ENCODE results near the gene CRIM1. TPM values are rescaled to one million over a fixed set of nuclear protein-coding genes. Genes with fewer than 3 reads are reported as not detected.
A peak's percentile ranks its signal among the peaks of the same experiment; 100 is the strongest.

CRIM1 gene
- total RNA-seq, 4 donors from 2014 or later: 179 to 229 (median 188) TPM

GRCh38 chr2:36356990-36357846, 1.6 kb downstream of the CRIM1 start:
- Histone ChIP-seq H3K27me3 (no peaks in the 10 kb centered on the region), H3K4me3 (peak overlapping the region; percentile 64 to 93 (median 79)), H3K9me3 (no peaks in the 10 kb centered on the region), H3K27ac (peak overlapping the region; percentile 51 to 94 (median 84)), H3K36me3 (no peaks in the 10 kb centered on the region), H3K4me1 (peaks cover 0 to 70% (median 23%) of the 10 kb centered on the region in 4 donors)
- WGBS, 2 donors: 1% methylated on average over 43 to 48 of the region's 53 CpGs
- peak in 1 of 2 donors; percentile 13 for TF ChIP-seq EP300 (IDR thresholded peaks at IDR 0.05)
- TF ChIP-seq CTCF (IDR thresholded peaks at IDR 0.05): no peak
- peak in 1 of 2 donors; percentile 21 for TF ChIP-seq POLR2A (IDR thresholded peaks at IDR 0.05)
- DNase-seq (ENCODE audit: low spot score in 2 of 2): peak in 1 of 2 donors; percentile 36

- peak in 1 of 2 donors; percentile 37 for DNase-seq (ENCODE audit: low spot score in 2 of 2)
- Histone ChIP-seq H3K27ac (peak overlapping the region; percentile 51 to 94 (median 84)), H3K4me1 (peaks cover 0 to 70% (median 23%) of the 10 kb centered on the region in 4 donors), H3K27me3 (no peaks in the 10 kb centered on the region), H3K9me3 (no peaks in the 10 kb centered on the region), H3K4me3 (peak overlapping the region; percentile 64 to 93 (median 79)), H3K36me3 (no peaks in the 10 kb centered on the region)
- TF ChIP-seq CTCF (IDR thresholded peaks at IDR 0.05) (peak; percentile 35 to 65 (median 54)), EP300 (IDR thresholded peaks at IDR 0.05) (no peak), POLR2A (IDR thresholded peaks at IDR 0.05) (no peak)
- WGBS, 2 donors: 8 to 11% methylated on average over 9 of the region's 9 CpGs
Observed at GRCh38 chr2:36357847-36358659, 2.5 kb downstream of the CRIM1 start.

- H3K27ac ChIP-seq: peak overlapping the region in 2 of 4 donors; percentile 92 to 94
- no peak for TF ChIP-seq EP300 (IDR thresholded peaks at IDR 0.05)
- peak in 4 of 5 experiments; percentile 11 to 26 (median 18) for TF ChIP-seq CTCF (IDR thresholded peaks at IDR 0.05)
- H3K4me1 ChIP-seq: peaks cover 0 to 70% (median 22%) of the 10 kb centered on the region in 4 donors
- 29 to 31% methylated on average over 5 of the region's 5 CpGs for WGBS, 2 donors
- H3K4me3 ChIP-seq: peak overlapping the region in 2 of 4 donors; percentile 64 to 73
- no peaks in the 10 kb centered on the region for H3K27me3 ChIP-seq
- no peaks in the 10 kb centered on the region for H3K36me3 ChIP-seq
- H3K9me3 ChIP-seq: no peaks in the 10 kb centered on the region
- DNase-seq (ENCODE audit: low spot score in 2 of 2): no peak
Observed at GRCh38 chr2:36359067-36359466, 3.5 kb downstream of the CRIM1 start.

GRCh38 chr2:36360063-36360462, 4.5 kb downstream of the CRIM1 start:
- TF ChIP-seq CTCF (IDR thresholded peaks at IDR 0.05) (no peak), EP300 (IDR thresholded peaks at IDR 0.05) (no peak), POLR2A (IDR thresholded peaks at IDR 0.05) (no peak)
- H3K4me1 ChIP-seq: peaks cover 0 to 65% (median 24%) of the 10 kb centered on the region in 4 donors
- H3K9me3 ChIP-seq: no peaks in the 10 kb centered on the region
- 79 to 80% methylated on average over 4 of the region's 4 CpGs for WGBS, 2 donors
- peak overlapping the region in 2 of 4 donors; percentile 16 to 38 for H3K27ac ChIP-seq
- H3K27me3 ChIP-seq: no peaks in the 10 kb centered on the region
- H3K4me3 ChIP-seq: no peak overlapping the region
- no peak for DNase-seq (ENCODE audit: low spot score in 2 of 2)
- H3K36me3 ChIP-seq: no peaks in the 10 kb centered on the region

Data from tibial nerve (tissue), 4 donors.